ENCODE results near the gene AGMAT. TPM values are rescaled to one million over a fixed set of nuclear protein-coding genes. Genes with fewer than 3 reads are reported as not detected.

AGMAT gene
- total and polyA plus RNA-seq, 2 of the 8 experiments (the other 6 are each of a cell fraction or from before 2014, with no cell fraction given) = 3.7 to 5.8 TPM

GRCh38 chr1:15557008-15557407 is 27.8 kb downstream of the AGMAT start:
- Histone ChIP-seq H2BK15ac (ENCODE audit: low read length) (no peak overlapping the region), H3K79me2 (ENCODE audit: control insufficient read depth in 1 of 2, insufficient read depth in 2 of 2, low read length in 2 of 2) (no peaks in the 10 kb centered on the region), H2BK120ac (replicated peaks; ENCODE audit: low read depth, low read length) (no peak overlapping the region), H3K9ac (replicated peaks in 1 of 4; ENCODE audit: extremely low read depth in 1 of 4, low read depth in 3 of 4, low read length in 3 of 4) (no peak overlapping the region), H3K56ac (replicated peaks; ENCODE audit: insufficient read length, low read depth, low read length) (no peak overlapping the region), H2BK5ac (ENCODE audit: low read depth, low read length) (no peak overlapping the region), H3K27me3 (replicated peaks in 1 of 4; ENCODE audit: control insufficient read depth in 3 of 4, extremely low read depth in 1 of 4, insufficient read depth in 3 of 4, low read length in 3 of 4) (no peaks in the 10 kb centered on the region), H4K91ac (replicated peaks; ENCODE audit: insufficient read length, low read length) (no peak overlapping the region), H3K23ac (ENCODE audit: insufficient read length) (no peak overlapping the region), H2BK20ac (ENCODE audit: low read length) (no peak overlapping the region), H3K23me2 (ENCODE audit: low read depth, low read length) (no peaks in the 10 kb centered on the region), H3K4me1 (replicated peaks in 1 of 4; ENCODE audit: control insufficient read depth in 3 of 4, insufficient read depth in 4 of 4, low read length in 3 of 4) (no peaks in the 10 kb centered on the region), H4K20me1 (replicated peaks in 1 of 2; ENCODE audit: control insufficient read depth in 1 of 2, insufficient read depth in 2 of 2, low read length in 2 of 2) (no peaks in the 10 kb centered on the region), H3K79me1 (ENCODE audit: low read depth, low read length) (no peaks in the 10 kb centered on the region), H3K9me3 (ENCODE audit: insufficient read depth in 2 of 2, low read depth in 1 of 2, low read length in 1 of 2) (no peaks in the 10 kb centered on the region), H3K4me3 (ENCODE audit: extremely low read depth in 1 of 4, insufficient read depth in 2 of 4, low read depth in 3 of 4, low read length in 4 of 4) (no peak overlapping the region), H3K4ac (replicated peaks; ENCODE audit: insufficient read length, low read depth, low read length) (no peak overlapping the region), H2AK5ac (ENCODE audit: low read depth, low read length) (no peak overlapping the region), H3K4me2 (ENCODE audit: insufficient read depth in 1 of 2, low read depth in 2 of 2, low read length in 2 of 2) (no peak overlapping the region), H3K14ac (ENCODE audit: insufficient read length) (no peak overlapping the region), H2BK12ac (ENCODE audit: low read depth, low read length) (no peak overlapping the region), H3K27ac (ENCODE audit: low read depth, low read length) (no peak overlapping the region), H2AFZ (ENCODE audit: low read length) (no peak overlapping the region), H4K8ac (ENCODE audit: extremely low read depth, insufficient read depth, low read length) (no peak overlapping the region), H3K36me3 (ENCODE audit: control insufficient read depth in 2 of 4, insufficient read depth in 4 of 4, low read length in 3 of 4) (peaks cover 0 to 21% (median 10%) of the 10 kb centered on the region in 4 experiments; a peak in 5 of 8 replicates), H3K18ac (ENCODE audit: extremely low read depth, low read length) (no peak overlapping the region), H4K5ac (ENCODE audit: insufficient read length, low read depth, low read length) (no peak overlapping the region)
- no peak for DNase-seq (ENCODE audit: low read depth in 1 of 2, low spot score in 2 of 2)
- 78% methylated on average over 2 of the region's 2 CpGs; no CpG with 5 or more reads in 1 of the 2 experiments for WGBS, 2 experiments (ENCODE audit: extremely low coverage in 1 of 2, insufficient coverage in 1 of 2, insufficient read length in 1 of 2, insufficient replicate concordance in 2 of 2, low coverage in 1 of 2, low lambda C conversion rate in 2 of 2, missing lambda C conversion rate in 1 of 2)
- no peak for FAIRE-seq
- ChIA-PET POLR2A (ENCODE audit: partially characterized antibody) (no interaction called here), CTCF (ENCODE audit: partially characterized antibody) (no interaction called here)
- no peak for TF ChIP-seq BACH1 (IDR thresholded peaks at IDR 0.05; ENCODE audit: low read length)
- TF ChIP-seq USF2 (IDR thresholded peaks at IDR 0.05; ENCODE audit: low read length) = no peak
